GM12864 (cell line): ENCODE measurements around the gene PRKCD.

ENCODE experiments used
- DNase-seq: peaks from one replicate; pipeline ENCODE4 v3.0.0-alpha.2; 2011; ENCODE audit warnings: low read depth
- H3K4me3 ChIP-seq: 2 replicates; pipeline ENCODE4 v1.5.1; 2011; ENCODE audit warnings: mild to moderate bottlenecking, low read depth, low read length, control low read depth
- CTCF ChIP-seq: IDR thresholded peaks from 2 replicates; pipeline ENCODE4 v1.5.1; 2011; ENCODE audit warnings: low read depth, mild to moderate bottlenecking, moderate library complexity, low read length, control low read depth, inconsistent platforms; ENCODE audit errors: missing control alignments

Gene PRKCD

GRCh38 chr3:53171827-53172505 lies 11.0 kb downstream of the PRKCD start:
- peak overlapping the region; percentile 35 for H3K4me3 ChIP-seq
- DNase-seq: no peak
- no peak for TF ChIP-seq CTCF

- H3K4me3 ChIP-seq: no peak overlapping the region
- no peak for TF ChIP-seq CTCF
- no peak for DNase-seq
These were observed 12.1 kb downstream of the PRKCD start for GRCh38 chr3:53173107-53173506.

GRCh38 chr3:53174346-53175250 lies 13.6 kb downstream of the PRKCD start:
- no peak overlapping the region; the same call in 1 of the 2 replicates for H3K4me3 ChIP-seq
- DNase-seq: no peak
- TF ChIP-seq CTCF: peak; percentile 48

- no peak overlapping the region for H3K4me3 ChIP-seq
- TF ChIP-seq CTCF: no peak
- no peak for DNase-seq
These were observed 14.9 kb downstream of the PRKCD start for GRCh38 chr3:53175613-53176540.

- no peak for DNase-seq
- no peak for TF ChIP-seq CTCF
- no peak overlapping the region for H3K4me3 ChIP-seq
These were observed 17.2 kb downstream of the PRKCD start for GRCh38 chr3:53178246-53178645.

GRCh38 chr3:53179580-53179979 lies 18.6 kb downstream of the PRKCD start:
- DNase-seq: no peak
- no peak overlapping the region for H3K4me3 ChIP-seq
- TF ChIP-seq CTCF: no peak
